OCI-LY1 (cell line): Measurements from ENCODE around the gene ATL1.

ENCODE experiments used
- EZH2 ChIP-seq: fragments of 200-600 bp; sonication (generic), shearing (Covaris generic); IDR thresholded peaks from 2 replicates; pipeline ENCODE4 v1.8.0; 2017; ENCODE audit warnings: borderline replicate concordance, mixed run types, mild to moderate bottlenecking, antibody characterized with exemption, low read length, moderate library complexity, mixed read lengths
- TF ChIP-seq, protein P1 (sequence below): fragments of 200-600 bp; sonication (generic), shearing (Covaris generic); IDR thresholded peaks from 2 replicates; pipeline ENCODE4 v1.5.1; 2017; ENCODE audit warnings: mild to moderate bottlenecking, antibody characterized with exemption, low read length, moderate library complexity, mixed read lengths

DNA sequence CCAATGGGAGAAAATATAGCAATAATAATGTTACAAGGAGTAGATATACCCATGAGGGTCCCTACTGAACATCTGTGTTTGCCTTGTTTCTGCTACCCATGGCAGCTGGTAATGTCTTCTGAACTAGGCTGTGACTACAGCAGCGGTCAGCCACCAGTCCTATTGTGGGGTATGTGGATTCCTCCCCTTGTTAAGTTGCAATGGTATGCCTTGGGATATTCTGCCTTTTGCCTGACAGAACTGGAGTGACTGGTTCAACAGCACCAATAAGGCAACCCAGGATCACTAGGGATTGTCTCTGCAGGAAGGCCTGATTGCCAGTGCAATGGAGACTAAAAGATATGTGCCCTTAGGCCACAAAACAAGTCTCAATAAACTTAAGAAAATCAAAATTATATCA is 9.7 kb upstream of the ATL1 start:
- TF ChIP-seq, protein P1, sequence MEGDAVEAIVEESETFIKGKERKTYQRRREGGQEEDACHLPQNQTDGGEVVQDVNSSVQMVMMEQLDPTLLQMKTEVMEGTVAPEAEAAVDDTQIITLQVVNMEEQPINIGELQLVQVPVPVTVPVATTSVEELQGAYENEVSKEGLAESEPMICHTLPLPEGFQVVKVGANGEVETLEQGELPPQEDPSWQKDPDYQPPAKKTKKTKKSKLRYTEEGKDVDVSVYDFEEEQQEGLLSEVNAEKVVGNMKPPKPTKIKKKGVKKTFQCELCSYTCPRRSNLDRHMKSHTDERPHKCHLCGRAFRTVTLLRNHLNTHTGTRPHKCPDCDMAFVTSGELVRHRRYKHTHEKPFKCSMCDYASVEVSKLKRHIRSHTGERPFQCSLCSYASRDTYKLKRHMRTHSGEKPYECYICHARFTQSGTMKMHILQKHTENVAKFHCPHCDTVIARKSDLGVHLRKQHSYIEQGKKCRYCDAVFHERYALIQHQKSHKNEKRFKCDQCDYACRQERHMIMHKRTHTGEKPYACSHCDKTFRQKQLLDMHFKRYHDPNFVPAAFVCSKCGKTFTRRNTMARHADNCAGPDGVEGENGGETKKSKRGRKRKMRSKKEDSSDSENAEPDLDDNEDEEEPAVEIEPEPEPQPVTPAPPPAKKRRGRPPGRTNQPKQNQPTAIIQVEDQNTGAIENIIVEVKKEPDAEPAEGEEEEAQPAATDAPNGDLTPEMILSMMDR, result no peak
- TF ChIP-seq EZH2, result no peak
